NCI-H82 treated with DMSO at 0.1 percent for 48 hours (cell line): ENCODE measurements around the gene SMDT1.
"Not testable (repeated sequence)": the region's sequence is repeated elsewhere in the genome, so short reads cannot be mapped to it uniquely, and the experiment has no call there.

Source experiments
- DNase-seq: peaks from one replicate; lab custom pipeline; 2025; ENCODE audit not compliant: unreplicated experiment; lab: John Stamatoyannopoulos, UW

Gene SMDT1

DNA sequence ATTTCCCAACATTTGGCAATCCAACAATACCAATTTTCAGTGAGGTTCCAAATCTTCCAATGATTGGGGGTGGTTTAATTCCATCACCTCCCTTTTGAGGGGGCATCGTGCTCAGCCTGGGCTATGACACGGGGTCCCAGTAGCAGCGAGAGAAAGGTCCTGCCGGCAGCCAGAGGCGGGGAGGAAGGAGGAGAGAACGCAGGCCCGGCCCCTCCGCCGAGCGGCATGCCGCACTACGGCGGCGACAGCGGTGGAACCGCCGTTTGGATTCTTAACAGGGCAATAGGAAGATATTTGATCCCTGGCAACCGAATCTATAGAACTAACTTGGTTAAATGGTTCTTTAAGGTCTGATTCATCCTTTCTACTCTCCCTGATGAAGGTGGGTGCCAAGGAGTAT, 29.3 kb downstream of the SMDT1 start:
- no peak for DNase-seq

DNA sequence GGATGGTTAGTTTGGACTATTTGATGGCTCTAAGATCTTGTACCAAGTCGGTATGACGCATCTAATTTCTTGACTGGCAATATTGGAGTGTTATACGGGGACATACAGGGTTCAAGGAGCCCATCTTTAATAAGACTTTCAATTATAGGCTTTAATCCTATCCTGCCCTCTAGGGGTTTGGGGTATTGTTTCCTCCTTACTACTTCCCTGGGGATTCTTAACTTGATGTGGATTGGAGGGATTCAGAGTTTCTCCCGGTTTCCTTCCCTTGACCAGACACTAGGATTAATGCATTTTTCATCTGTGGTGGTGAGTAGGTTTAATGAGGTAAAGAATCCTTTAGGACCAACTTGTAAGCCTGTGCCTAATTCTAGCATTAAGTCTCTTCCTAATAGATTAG, 32.3 kb downstream of the SMDT1 start:
- peak; percentile 14 for DNase-seq

DNA sequence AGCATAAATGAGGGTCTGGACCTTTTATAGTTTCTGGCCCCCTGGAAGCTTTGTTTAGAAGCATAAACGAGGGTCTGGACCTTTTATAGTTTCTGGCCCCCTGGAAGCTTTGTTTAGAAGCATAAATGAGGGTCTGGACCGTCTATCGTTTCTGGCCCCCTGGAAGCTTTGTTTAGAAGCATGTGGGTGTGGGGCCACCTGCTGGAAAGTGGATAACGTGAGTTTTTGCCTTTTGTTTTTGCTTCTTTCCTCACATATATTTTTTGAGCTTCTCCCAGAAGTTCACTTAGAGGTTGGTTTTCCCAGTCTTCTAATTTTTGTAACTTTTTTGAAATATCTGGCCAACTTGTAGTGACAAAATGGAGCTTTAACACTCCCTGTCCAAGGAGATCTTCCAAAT, 33.3 kb downstream of the SMDT1 start:
- DNase-seq = not testable (repeated sequence)

DNA sequence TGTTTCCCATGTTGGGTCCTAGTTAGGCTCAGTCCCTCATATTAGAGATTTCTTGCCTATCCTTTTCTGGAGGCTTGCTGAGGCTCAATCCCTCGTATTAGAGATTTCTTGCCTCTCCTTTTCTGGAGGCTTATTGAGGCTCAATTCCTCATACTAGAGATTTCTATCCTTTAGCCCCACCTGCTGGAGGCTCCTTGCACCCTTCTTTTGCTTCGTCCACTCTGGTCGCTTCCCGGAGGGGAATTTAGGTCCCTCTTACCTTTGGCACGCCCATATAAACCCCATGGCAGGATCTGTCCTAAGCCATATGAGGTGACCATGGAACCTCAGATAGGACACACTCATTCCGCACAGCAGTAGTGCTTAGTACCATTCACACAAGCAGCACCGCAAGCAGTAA, 35.2 kb downstream of the SMDT1 start:
- no peak for DNase-seq

DNA sequence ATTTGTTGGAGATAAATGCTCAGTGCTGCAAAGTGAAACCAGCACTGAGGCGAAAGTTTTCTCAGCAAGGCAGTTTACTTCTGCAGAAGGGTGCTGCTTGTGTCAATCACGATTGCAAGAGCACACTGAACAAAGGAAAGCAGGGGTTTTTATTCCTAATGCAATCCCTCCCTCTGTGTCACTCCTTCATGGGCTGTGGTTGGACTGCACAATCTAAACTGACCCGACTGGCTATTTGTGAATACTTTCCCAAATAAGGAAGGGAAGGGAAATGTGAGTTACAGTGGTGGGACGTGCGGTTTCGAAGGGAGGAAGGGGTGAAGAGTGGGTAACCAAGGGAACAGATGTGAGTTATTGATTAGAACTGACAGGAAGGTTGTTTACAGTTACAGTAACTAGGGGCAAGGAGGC, 35.9 kb downstream of the SMDT1 start:
- DNase-seq = not testable (repeated sequence)

DNA sequence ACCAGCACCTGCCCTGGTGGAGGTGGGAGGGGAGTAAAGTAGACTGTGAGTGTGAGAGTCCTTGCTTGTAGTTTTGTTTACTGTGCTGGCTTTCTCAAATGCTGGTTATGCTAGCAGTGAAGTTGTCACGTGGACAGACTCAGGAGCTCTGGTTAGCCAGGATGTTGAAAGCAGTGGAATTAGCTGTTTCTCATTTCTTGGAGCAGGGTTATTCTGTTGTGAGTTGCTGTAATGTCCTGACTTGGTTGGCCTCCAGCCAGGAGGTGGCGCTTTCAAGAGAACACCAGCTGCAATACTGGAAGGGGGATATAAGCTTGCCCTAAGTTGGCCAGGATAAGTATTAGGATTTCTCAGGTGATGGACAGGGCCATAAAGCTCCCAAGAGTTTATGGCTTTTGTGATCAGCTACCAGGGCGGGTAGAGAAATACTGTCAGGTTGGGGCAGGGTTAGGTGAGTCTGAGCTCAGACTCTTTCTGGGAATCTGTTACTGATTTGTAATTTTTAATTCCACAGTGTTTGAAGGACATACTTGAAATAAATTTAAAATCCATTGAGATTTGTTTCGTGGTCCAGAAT, 37.4 kb downstream of the SMDT1 start:
- no peak for DNase-seq

DNA sequence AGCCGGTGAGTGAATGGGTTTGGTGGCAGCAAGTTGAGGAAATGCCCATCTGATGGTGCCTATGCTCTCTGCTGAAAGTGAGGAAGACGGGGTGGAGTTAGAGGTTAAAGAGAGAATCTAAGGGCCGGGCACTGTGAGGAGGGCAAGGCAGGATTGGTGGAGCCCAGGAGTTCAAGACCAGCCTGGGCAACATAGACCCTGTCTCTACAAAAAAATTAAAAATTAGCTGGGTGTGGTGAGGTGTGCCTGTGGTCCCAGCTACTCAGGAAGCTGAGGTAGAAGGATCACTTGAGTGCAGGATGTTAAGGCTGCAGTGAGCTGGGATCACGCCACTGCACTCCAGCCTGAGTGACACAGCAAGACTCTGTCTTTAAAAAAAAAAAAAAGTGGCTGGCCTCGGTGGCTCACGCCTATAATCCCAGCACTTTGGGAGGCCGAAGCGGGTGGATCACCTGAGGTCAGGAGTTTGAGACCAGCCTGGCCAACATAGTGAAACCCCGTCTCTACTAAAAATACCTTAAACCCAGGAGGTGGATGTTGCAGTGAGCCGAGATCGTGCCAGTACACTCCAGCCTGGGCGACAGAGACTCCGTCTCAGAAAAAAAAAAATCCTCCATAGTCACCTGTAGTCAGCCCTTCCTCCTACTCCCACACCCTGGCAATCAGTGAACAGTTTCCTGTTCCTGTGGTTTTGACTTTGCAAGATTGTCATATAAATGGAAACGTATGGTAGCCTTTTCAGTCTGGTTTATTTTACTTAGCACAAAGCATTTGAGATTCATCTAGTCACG, 40.9 kb downstream of the SMDT1 start:
- DNase-seq = not testable (repeated sequence)

DNA sequence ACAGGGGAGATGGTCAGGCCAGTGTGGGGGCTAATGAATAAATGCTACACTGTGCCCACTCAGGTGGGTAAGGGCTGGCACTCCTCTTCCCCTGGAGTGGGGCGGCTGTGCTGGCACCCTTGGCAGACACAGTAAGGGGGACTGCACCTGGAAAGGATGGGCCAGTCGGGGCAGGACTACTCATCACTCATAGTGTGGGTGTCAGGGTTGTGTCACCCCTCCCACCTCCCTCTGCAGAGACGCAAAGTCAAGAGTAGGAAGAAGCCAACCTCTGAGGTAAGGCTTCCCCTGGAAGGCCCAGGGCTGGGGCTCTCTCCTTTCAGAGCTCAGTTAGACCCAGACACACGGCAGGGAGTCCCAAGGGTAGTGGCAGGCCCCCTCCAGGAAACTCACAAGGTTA, 44.0 kb downstream of the SMDT1 start:
- not testable (repeated sequence) for DNase-seq

DNA sequence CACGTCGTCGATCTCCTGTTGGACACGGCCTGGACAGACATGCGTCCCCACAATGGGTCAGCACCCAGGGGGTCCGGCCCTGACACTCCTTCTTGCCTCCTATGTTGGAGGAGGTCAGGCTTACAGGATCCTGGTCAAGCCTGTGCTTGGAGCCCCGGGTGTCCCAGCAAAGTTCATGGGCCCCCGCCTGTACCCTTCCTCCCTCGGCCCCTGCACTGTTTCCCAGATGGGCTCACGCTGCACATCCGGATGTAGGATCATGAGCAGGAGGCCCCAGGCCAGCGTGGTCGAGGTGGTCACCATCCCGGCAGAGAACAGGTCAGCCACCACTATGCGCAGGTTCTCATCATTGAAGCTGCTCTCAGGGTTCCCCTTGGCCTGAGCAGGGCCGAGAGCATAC, 48.1 kb downstream of the SMDT1 start:
- DNase-seq = no peak

DNA sequence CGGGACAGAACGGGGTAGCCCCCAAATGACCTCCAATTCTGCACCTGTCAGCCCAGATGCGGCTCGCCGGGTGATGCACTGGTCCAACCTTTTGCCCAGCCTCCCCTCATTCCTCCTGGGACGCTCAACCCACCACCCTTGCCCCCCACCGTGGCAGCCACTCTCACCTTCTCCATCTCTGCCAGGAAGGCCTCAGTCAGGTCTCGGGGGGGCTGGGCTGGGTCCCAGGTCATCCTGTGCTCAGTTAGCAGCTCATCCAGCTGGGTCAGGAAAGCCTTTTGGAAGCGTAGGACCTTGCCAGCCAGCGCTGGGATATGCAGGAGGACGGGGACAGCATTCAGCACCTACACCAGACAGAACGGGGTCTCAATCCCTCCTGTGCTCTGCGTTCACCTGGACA, 48.5 kb downstream of the SMDT1 start:
- not testable (repeated sequence) for DNase-seq

DNA sequence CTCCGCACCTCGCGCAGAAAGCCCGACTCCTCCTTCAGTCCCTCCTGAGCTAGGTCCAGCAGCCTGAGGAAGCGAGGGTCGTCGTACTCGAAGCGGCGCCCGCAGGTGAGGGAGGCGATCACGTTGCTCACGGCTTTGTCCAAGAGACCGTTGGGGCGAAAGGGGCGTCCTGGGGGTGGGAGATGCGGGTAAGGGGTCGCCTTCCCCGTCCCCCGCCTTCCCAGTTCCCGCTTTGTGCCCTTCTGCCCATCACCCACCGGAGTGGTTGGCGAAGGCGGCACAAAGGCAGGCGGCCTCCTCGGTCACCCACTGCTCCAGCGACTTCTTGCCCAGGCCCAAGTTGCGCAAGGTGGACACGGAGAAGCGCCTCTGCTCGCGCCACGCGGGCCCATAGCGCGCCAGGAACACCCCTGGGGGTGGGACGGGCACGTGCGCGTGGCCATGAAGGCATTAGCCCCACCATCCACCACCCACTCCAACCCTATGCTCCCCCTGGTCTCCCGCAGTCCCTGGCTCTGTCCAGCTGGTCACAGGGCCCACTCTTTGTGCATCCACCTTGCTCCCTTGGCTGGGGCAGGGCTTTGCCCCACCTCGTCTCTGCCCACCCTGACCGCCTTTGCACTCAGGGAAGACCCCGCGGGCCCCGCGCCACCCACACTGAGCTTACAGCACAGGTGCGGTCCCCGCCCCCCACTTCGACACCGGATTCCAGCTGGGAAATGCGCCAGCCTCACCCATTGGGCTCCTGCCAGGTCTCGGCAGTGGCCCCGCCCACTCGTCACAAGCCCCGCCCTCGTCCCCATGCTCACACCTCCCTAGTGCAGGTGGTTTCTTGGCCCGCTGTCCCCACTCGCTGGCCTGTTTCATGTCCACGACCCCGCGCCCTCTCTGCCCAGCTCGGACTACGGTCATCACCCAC, 49.5 kb downstream of the SMDT1 start:
- not testable (repeated sequence) for DNase-seq

DNA sequence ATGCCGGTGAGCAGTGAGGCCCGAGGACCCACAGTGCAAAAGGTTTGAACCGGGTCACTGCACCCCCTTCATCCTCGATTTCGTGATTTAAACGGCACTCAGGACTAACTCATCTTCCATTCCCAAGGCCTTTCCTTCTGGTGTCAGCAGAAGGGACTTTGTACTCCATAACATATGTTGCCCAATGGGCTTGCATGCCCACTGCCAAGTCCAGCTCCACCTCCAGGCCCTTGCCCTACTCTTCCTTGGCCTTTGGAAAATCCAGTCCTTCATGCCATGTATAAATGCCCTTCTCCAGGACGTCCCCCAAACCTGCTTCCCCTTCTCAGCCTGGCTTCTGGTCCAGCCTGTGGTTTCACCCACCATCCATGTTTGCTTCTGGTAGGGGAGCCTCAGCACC, 50.7 kb downstream of the SMDT1 start:
- not testable (repeated sequence) for DNase-seq

DNA sequence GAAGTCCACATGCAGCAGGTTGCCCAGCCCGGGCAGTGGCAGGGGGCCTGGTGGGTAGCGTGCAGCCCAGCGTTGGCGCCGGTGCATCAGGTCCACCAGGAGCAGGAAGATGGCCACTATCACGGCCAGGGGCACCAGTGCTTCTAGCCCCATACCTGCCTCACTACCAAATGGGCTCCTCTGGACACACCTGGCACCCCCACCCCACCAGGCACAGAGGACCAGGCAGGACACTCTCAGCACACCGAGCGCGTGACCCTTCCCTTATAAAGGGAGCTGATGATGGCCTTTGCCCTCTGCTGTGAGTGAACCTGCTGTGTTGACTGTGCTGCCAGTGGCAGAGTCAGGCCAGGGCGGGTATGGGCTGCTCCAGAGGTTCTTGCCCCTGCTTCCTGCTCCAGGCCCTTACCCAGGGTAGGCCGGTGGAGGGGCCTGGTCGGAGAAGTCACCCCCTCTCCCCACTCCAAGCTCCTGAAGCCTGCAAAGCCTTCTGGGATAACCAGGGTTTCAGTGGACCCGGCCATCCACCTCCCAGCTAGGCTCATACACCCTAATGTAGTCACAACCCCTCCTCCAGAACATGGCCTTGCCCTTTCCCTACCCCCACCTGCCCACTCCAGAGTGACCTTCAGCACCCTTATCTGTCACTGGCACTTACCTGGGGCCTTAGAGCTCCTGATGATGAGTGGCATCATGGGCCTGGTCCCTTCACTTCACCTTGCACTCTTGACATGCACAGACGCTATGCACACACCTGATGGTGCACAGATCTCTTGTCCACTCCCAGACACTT, 51.3 kb downstream of the SMDT1 start, which contains the start of gene CYP2D6:
CYP2D6 (minus strand) TSS at position 172 of the 793 bp plus-strand sequence; CDS start at position 153, 19 bp downstream.
- DNase-seq = not testable (repeated sequence)

DNA sequence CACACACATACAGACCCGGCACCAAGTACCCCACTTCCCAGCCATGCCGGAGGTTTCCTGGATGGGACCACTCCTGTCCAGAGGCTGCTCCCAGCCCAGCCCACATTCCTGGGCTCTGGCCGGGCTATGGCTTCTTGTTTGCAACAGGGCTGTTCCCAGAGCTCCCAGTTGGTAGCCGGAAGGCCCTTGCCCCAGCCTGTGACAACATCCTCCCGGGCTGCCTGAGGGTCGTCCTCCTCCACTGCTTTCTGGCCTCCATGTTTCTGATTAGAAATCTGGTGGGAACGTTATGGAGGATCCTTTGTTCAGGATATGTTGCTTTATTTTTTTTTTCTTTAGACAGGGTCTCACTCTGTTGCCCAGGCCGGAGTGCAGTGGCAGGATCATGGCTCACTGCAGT, 52.1 kb downstream of the SMDT1 start:
- no peak for DNase-seq

DNA sequence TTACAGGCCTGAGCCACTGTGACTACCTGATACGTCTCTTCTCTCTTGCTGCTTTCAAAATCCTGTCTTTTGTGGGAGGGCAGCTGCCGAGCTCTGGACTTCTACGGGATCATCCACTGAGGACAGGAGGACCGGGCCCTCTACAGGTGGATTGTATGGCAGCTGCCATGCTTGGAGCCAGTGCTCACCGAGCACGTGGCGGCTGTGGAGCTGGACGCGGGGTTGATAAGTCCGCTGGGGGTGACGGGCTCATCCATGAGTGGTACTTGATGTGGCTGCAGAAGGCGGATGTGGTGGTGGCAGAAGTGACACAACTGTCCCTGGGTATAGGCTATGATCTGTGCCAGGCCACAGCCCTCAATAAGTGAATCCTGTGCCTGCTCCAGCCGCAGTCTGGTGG, 53.0 kb downstream of the SMDT1 start:
- no peak for DNase-seq
